ENCODE data around the gene BEND6. TPM values are rescaled to one million over a fixed set of nuclear protein-coding genes. Genes with fewer than 3 reads are reported as not detected.
A peak's percentile ranks its signal among the peaks of the same experiment; 100 is the strongest.

BEND6 gene, protein sequence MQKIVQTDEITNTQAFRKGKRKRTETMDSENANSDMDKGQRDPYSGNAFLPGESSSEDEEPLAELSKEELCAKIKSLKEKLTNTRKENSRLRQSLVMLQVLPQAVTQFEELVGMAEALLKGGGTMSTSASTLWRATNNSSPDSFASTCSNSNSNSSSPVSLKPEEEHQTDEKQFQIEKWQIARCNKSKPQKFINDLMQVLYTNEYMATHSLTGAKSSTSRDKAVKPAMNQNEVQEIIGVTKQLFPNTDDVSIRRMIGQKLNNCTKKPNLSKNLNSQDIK
- polyA plus RNA-seq (ENCODE audit: insufficient read length), result 0.43 TPM

DNA sequence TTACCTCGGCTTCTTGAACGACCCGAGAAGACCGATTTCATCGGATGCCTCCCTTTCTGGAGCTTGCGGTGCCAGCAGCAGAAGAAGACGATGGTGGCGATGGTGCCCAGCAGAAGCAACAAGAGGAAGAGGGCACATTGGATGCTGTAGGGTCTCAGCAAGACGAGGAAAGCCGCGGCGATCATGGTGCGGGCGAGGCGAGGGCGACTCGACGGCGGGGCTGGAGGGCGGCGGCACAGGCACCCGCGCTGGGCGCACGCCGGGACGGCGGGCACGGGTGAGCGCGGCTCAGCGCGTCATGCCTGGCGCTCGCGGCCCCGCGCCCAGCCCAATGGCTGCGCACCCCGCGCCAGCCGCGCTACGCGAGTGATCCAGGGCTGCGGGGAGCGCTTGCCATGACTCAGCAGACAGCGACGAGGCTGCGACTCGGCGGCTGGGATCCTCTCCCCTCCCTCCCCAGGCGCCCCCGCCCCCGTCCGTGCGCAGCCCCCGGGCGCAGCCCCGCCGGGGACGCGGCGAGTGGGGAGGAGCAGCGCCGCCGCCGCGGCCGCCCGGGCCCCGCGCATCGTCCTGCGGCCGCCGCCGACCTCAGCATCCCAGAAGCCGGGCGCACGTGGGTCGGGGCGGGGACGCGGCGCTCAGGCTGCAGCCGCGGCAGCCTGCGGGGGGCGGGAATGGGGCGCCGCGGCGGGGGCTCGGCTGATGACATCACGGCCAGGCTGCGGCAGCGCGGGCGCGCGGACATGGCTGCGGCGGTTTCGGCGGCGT, at the start of gene BEND6:
BEND6 (plus strand) TSS at position 705 of the 768 bp plus-strand sequence. CDS start 26,704 bp downstream, outside the sequence.
- peak; percentile 62 for DNase-seq

- no peak for DNase-seq
Measured at GRCh38 chr6:56905378-56905777, 49.5 kb upstream of the BEND6 start.

- no peak for DNase-seq
Measured at GRCh38 chr6:56906752-56907151, 48.2 kb upstream of the BEND6 start.

DNA sequence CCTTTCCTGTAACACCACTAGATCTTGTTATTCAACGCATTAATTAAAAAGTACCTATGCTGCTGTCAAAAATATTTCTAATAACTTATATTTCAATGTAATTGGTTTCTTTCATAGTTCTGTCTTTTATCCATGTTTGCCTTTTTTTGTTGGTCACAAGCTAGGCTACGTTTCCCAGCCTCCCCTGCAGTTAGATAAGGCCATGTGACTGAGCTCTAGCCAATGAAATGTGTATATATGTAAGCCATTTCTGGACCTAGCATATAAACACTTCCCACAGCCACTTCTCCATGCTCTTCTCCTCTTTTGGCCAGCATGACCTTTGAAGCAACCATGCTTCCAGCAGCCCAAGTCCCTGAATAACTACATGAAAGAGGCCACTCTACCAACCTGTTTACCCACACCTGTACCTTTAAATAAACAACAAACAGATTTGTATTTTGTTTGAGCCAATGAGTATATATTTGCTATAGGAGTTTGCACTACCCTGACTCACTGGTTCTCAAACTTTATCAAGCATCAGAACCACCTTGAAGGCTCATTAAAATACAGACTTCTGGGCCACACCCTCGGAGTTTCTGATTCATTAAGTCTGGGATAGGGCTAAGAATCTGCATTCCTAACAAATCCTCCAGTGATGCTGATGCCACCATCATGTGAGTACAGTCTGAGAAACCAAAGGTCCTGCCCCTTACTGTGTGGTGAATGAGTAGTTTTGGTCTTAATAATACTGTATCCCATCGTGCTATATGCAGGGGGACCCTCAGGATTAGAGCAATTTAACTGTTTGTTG, 45.6 kb upstream of the BEND6 start:
- no peak for DNase-seq

DNA sequence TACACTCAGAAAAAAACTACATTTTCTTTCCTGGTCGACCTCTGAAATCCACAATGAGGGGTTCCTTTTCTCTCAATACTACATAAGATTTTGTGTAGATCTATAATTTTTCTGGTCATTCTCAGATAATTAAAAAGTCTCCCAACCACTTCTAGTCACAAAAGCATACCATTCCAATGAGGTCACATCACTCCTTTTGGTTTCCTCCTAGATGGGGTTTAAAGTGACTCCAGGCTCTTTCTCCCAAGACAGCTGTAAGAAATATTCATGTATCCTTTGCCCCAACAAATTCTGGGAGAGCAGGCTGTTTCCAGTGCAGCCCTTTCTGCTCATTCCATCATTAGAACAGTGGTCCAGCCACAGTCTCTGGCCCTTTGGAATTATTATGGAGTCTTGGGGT, 43.1 kb upstream of the BEND6 start:
- no peak for DNase-seq

DNA sequence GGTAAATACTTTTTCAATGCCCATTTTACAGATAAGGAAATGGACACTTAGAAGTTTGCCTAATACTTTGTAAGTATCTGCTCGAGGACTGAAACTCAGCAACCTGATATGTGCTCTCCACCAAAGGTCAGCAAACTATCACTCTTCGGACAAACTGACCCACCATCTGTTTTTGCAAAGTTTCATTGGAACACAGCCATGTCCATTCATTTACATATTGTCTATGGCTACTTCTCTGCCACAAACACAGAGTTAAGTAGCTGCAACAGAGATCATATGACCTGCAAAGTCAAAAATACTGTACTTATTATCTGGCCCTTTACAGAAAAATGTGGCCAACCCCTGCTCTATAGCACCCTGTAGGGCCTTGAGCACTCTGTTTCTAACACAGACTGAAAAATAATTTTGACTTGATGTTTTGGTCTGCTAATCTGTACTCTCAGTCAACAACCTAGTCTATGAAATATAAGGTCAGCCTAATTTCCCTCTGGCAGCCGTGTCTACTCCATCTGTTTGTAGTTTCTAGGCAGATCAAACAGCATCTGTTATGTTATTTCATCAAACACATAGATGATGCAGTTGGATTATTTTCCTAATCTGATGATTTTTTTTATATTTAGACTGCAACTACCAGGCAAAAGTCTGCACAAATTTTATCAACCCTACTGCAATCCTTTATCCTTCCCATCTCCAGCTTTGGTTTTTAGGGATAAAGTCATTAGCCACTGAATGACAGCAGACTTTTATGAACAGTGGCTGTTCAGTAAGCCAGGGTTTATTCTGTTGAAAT, 41.4 kb upstream of the BEND6 start:
- DNase-seq, result no peak

GRCh38 chr6:56914798-56915658, 39.9 kb upstream of the BEND6 start:
- DNase-seq, result no peak

GRCh38 chr6:56915832-56916231, 39.1 kb upstream of the BEND6 start:
- DNase-seq, result no peak

DNA sequence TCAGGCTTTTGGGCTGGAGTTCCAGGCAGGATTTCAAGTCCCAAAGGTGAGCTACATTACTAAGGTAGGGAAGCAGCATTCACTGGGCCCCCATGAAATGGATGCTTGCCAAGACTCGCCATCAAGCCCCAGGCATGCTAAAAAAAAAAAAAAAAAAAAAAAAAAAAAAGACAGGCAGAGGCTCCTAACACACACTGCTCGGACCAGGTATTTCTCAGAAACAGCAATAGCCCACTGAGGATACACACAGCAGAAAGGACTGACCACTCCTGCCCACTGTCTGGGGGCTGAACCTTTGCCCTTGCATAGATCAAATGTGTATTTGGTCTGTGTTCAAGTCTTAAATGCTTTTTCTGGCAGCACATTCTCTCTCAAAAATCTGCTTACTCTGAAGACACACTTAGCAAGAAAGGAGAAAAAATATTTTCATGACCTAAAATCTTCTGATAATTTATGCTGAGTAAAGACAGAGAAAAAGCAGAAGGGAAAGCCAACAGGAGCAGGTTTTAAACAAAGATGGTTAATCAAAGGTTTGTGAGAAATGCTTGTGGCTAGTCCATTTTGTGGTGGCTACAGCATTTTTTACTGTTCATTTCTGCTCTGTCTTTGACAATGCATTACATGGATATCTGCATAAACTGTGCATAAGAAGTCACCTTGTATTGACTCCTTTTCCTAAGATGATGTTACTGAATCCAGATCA, 37.9 kb upstream of the BEND6 start:
- no peak for DNase-seq

- no peak for DNase-seq
Measured at GRCh38 chr6:56922645-56923044, 32.3 kb upstream of the BEND6 start.

GRCh38 chr6:56923565-56923964, 31.3 kb upstream of the BEND6 start:
- no peak for DNase-seq

DNA sequence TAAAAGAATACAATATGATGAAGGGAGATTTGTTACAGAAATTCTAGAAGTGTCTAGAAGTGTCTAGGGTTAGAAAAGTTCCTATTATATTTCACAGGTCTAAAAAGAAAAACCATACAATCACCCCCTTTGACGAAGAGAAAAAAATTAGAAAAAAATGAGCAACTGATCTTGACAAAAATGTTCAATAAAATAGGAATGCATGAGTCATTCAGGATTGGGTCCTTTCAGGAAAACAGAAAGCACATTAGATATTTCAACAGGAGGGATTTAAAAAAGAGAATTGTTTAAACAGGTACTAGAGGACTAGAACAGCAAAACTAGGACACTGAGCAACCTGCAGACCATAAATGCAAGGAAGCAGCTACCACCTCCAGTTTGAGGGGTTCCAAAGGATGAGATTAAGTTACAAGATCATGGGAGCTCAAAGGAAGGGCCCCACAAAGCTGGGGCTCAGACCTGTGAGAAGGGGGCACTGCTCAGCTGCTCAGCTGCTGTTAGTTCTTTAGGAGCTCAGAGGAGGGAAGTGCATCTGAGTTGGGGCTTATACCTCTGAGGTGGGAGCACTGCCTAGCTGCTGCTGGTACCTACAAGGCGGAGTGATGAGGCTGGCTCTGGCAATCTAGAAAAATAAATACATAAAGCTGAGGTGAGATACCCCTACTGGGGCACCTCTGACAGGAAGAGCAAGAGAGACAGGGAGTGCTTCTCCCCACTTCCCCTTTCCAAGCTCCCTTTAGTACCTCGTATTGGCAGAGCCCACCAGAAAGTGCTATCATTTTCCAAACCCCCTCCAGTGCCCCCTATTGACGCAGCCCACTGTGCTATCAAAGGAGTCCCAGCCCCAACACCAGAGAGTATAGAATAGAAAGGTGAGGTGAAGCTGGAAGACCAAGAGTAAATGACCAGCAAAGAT, 27.1 kb upstream of the BEND6 start:
- DNase-seq, result no peak

DNA sequence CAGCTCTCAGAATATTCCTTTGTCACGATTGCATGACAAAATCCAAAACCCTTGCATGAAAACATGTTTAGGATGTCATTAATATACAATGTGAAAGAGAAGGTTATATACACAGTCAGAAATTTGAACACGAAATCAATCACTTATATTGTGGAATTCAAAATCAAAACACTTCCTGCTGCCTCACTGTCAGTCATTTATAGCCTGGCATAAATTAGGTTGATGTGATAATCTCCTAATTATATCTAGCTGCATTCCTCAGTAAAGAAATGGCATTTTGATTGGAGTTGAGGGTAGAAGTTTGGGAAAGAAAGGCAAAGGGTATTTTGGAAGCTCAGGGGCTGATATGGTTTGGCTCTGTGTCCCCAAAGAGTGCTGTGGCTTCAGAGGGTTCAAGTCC, 24.1 kb upstream of the BEND6 start:
- DNase-seq, result no peak

DNA sequence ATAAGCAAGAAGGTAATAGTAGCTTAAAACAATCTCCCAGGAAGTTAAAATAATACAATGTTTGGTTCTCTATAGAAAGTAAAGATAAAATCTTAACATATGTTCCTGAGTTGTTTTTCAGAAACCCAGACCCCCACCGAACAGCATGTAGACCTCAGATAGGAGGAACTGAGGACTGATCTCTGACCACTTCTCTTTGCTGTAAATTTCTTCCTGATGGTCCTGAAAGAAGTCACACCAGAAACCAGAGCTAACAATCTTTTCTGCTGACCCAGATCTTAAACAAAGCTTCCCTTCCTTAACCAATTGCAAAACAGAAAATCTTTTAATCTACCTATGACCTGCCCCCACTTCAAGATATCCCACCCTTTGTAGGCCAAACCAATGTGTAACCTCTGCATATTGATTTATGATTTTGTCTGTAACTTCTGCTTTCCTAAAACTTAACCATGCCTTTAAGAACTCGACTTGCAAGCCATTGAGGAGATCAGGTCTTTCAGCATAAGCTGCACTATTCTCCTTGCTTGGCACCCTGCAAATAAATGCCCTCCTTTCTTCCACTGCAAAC, 21.9 kb upstream of the BEND6 start:
- DNase-seq, result no peak

GRCh38 chr6:56933650-56934049, 21.3 kb upstream of the BEND6 start:
- no peak for DNase-seq

DNA sequence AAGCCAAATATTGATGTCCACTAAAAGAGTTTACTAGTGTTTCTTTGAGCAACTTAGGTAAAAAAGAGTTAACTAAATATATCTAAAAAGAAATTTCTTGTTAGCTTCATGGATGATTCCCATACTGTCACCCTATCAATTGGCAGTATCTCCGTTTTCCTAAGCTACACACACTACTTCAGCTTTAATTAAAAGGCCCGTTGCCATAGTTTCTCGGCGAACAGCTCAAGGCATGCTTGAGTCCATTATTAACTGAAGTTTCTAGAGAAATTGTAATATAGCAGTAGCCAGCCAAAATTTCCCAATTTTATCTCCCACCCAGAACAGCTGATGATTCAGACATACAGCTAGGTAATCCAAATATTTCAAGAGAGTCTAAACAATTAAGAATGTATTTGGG, 20.0 kb upstream of the BEND6 start:
- DNase-seq, result no peak

- no peak for DNase-seq
Measured at GRCh38 chr6:56936466-56936865, 18.4 kb upstream of the BEND6 start.

- no peak for DNase-seq
Measured at GRCh38 chr6:56938649-56939191, 16.2 kb upstream of the BEND6 start.

- DNase-seq, result no peak
Measured at GRCh38 chr6:56940463-56940862, 14.4 kb upstream of the BEND6 start.

Measured in hindlimb muscle (tissue), 1 donor.